A549 (cell line): ENCODE results near the gene MND1. TPM values are rescaled to one million over a fixed set of nuclear protein-coding genes. Genes with fewer than 3 reads are reported as not detected.

Experiments used
- ATAC-seq, 2 experiments: fragments of 200-7000 bp in 1 of 2; fragments of >200 bp in 1 of 2; cut with Nextera tagmentation in 1 of 2; cut with Tn5 transposase in 1 of 2; 3 replicates each; pipeline versions ENCODE4 v1.8.0 to v1.9.1; 2018 to 2020; ENCODE audit warnings: mild to moderate bottlenecking in 1 of 2, moderate library complexity in 1 of 2
- CTCF ChIA-PET: fragments of 300-600 bp; sonication (Branson Sonifier 250); formaldehyde crosslinking; extraction: SDS; loops from one replicate; lab custom pipeline; 2021; ENCODE audit warnings: antibody characterized with exemption, inconsistent platforms; lab: Yijun Ruan, JAX
- POLR2A ChIA-PET: fragments of 350-600 bp; formaldehyde crosslinking; extraction: SDS; loops from one replicate; lab custom pipeline; 2021; ENCODE audit warnings: antibody characterized with exemption, inconsistent platforms; lab: Yijun Ruan, JAX
- DNase-seq, 2 experiments: peaks; one replicate each; pipeline versions ENCODE4 v3.0.0 to v3.0.0-alpha.2; 2011 to 2016; ENCODE audit warnings: low read depth in 1 of 2, low spot score in 1 of 2
- FAIRE-seq: peaks from 2 replicates; lab custom pipeline; 2011; peaks lifted over from hg19 to GRCh38; lab: Jason Lieb, UNC
- H3K27ac ChIP-seq, 2 experiments: fragments of >200 bp; sonication (Bioruptor Twin); formaldehyde crosslinking; 3 replicates each; pipeline ENCODE4 v1.5.1; 2016 to 2017
- H3K4me1 ChIP-seq: fragments of >200 bp; sonication (Bioruptor Twin); formaldehyde crosslinking; 3 replicates; pipeline ENCODE4 v1.6.1; 2016
- H3K4me2 ChIP-seq: fragments of >200 bp; sonication (Bioruptor Twin); formaldehyde crosslinking; 3 replicates; pipeline ENCODE4 v1.6.1; 2016
- H3K4me3 ChIP-seq: fragments of >200 bp; sonication (Bioruptor Twin); formaldehyde crosslinking; 3 replicates; pipeline ENCODE4 v1.5.1; 2016
- H3K9me3 ChIP-seq: fragments of >200 bp; sonication (Bioruptor Twin); formaldehyde crosslinking; 3 replicates; pipeline ENCODE4 v1.6.1; 2016
- CBX8 ChIP-seq: fragments of 200-600 bp; sonication (generic); IDR thresholded peaks from 2 replicates; pipeline ENCODE4 v1.6.1; 2016
- CEBPB ChIP-seq, 2 experiments: fragments of >200 bp in 1 of 2; sonication (Bioruptor Twin) in 1 of 2; formaldehyde crosslinking in 1 of 2; IDR thresholded peaks; 2 replicates each; pipeline ENCODE4 v1.6.1; 2012 to 2016
- CHD2 ChIP-seq: fragments of 150-350 bp; IDR thresholded peaks from 2 replicates; pipeline ENCODE4 v1.6.1; 2014; ENCODE audit warnings: low read length; ENCODE audit not compliant: partially characterized antibody
- FOSL2 ChIP-seq, 2 experiments: fragments of 450-650 bp in 1 of 2; fragments of >200 bp in 1 of 2; sonication (Bioruptor Twin) in 1 of 2; formaldehyde crosslinking; IDR thresholded peaks; 2 replicates each; pipeline versions ENCODE4 v1.5.0 to v1.6.1; 2016 to 2020; ENCODE audit warnings: mild to moderate bottlenecking in 1 of 2, moderate library complexity in 1 of 2
- HOXB13 ChIP-seq: fragments of 250-450 bp; sonication (Bioruptor Pico); IDR thresholded peaks from 2 replicates; pipeline ENCODE4 v1.5.0; 2020; ENCODE audit warnings: low read depth, mild to moderate bottlenecking, moderate library complexity
- KDM1A ChIP-seq: fragments of 200-600 bp; sonication (generic); IDR thresholded peaks from 2 replicates; pipeline ENCODE4 v1.6.1; 2016; ENCODE audit warnings: low read depth, mild to moderate bottlenecking
- KDM5A ChIP-seq: fragments of 200-600 bp; sonication (generic); IDR thresholded peaks from 2 replicates; pipeline ENCODE4 v1.6.1; 2016; ENCODE audit warnings: antibody characterized with exemption, mild to moderate bottlenecking
- MAZ ChIP-seq: fragments of 150-350 bp; IDR thresholded peaks from 2 replicates; pipeline ENCODE4 v1.6.1; 2014; ENCODE audit warnings: antibody characterized with exemption, low read depth, low read length, borderline replicate concordance
- POLR2AphosphoS2 ChIP-seq: conservative IDR thresholded peaks from 2 replicates; pipeline ENCODE4 v1.6.1; 2012; ENCODE audit warnings: low read length, improper control_type of control experiment, inconsistent platforms
- REST ChIP-seq: fragments of 200-600 bp; sonication (generic); IDR thresholded peaks from 2 replicates; pipeline ENCODE4 v1.6.1; 2016; ENCODE audit warnings: antibody characterized with exemption, mild to moderate bottlenecking, moderate library complexity
- RNF2 ChIP-seq: fragments of 200-600 bp; sonication (generic); IDR thresholded peaks from 2 replicates; pipeline ENCODE4 v1.6.1; 2016; ENCODE audit warnings: low read depth, mild to moderate bottlenecking, antibody characterized with exemption, moderate library complexity, borderline replicate concordance
- ZNF302 ChIP-seq: fragments of 250-450 bp; sonication (Bioruptor Pico); IDR thresholded peaks from 2 replicates; pipeline ENCODE4 v1.9.0; 2021; ENCODE audit warnings: inconsistent platforms, mild to moderate bottlenecking, moderate library complexity
- ZSCAN20 ChIP-seq: fragments of 250-450 bp; sonication (Bioruptor Pico); IDR thresholded peaks from 2 replicates; pipeline ENCODE4 v1.8.0; 2022; ENCODE audit warnings: mild to moderate bottlenecking, moderate library complexity
- WGBS: methylation state at CpG from one replicate; pipeline ENCODE4 v1.1.6; 2017; ENCODE audit errors: missing lambda C conversion rate; 5-methylcytosine and 5-hydroxymethylcytosine counted together
- polyA plus RNA-seq, 4 experiments: library from polyadenylated mRNA; depleted of rRNA in 3 of 4; stranded (reverse); fragments of >200 nt; fragmentation: RNase III in 1 of 4; extraction: RNeasy Plus Mini Kit Qiagen cat#74134 plus additional on column Dnase treatment in 1 of 4; gene quantifications; 2 replicates in 3 of 4; 3 replicates in 1 of 4; pipeline ENCODE4 v1.2.3, GENCODE V29; 2011 to 2017
- TF ChIP-seq, protein P1 (sequence below): fragments of 250-450 bp; sonication (Bioruptor Pico); IDR thresholded peaks from 2 replicates; pipeline ENCODE4 v1.5.0; 2021; ENCODE audit warnings: mild to moderate bottlenecking, moderate library complexity, borderline replicate concordance
- TF ChIP-seq, protein P2 (sequence below): fragments of 150-350 bp; IDR thresholded peaks from 2 replicates; pipeline ENCODE4 v1.6.1; 2014; ENCODE audit warnings: low read depth, mild to moderate bottlenecking, low read length
- TF ChIP-seq, protein P3 (sequence below): IDR thresholded peaks from 2 replicates; pipeline ENCODE4 v1.6.1; 2012

The MND1 gene
- polyA plus RNA-seq, 2 of the 4 experiments (the other 2 are of a cell fraction): 16.3 to 16.6 TPM

GRCh38 chr4:153427363-153428071 lies 83.0 kb downstream of the MND1 start:
- POLR2A ChIA-PET: no interaction called here
- H3K4me2 ChIP-seq: no peak overlapping the region
- no peak overlapping the region for H3K4me3 ChIP-seq
- DNase-seq (no peak), FAIRE-seq (no peak), ATAC-seq (no peak)
- no peak overlapping the region for H3K27ac ChIP-seq
- no peaks in the 10 kb centered on the region for H3K9me3 ChIP-seq
- H3K4me1 ChIP-seq: no peaks in the 10 kb centered on the region
- 93% methylated on average over 4 of the region's 4 CpGs for WGBS
- TF ChIP-seq, protein P1, sequence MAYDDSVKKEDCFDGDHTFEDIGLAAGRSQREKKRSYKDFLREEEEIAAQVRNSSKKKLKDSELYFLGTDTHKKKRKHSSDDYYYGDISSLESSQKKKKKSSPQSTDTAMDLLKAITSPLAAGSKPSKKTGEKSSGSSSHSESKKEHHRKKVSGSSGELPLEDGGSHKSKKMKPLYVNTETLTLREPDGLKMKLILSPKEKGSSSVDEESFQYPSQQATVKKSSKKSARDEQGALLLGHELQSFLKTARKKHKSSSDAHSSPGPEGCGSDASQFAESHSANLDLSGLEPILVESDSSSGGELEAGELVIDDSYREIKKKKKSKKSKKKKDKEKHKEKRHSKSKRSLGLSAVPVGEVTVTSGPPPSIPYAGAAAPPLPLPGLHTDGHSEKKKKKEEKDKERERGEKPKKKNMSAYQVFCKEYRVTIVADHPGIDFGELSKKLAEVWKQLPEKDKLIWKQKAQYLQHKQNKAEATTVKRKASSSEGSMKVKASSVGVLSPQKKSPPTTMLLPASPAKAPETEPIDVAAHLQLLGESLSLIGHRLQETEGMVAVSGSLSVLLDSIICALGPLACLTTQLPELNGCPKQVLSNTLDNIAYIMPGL (CRISPR knock-in tag): no peak
- TF ChIP-seq ZSCAN20: no peak
- TF ChIP-seq, protein P2, sequence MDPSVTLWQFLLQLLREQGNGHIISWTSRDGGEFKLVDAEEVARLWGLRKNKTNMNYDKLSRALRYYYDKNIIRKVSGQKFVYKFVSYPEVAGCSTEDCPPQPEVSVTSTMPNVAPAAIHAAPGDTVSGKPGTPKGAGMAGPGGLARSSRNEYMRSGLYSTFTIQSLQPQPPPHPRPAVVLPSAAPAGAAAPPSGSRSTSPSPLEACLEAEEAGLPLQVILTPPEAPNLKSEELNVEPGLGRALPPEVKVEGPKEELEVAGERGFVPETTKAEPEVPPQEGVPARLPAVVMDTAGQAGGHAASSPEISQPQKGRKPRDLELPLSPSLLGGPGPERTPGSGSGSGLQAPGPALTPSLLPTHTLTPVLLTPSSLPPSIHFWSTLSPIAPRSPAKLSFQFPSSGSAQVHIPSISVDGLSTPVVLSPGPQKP: no peak
- TF ChIP-seq CEBPB (IDR thresholded peaks at IDR 0.05): no peak
- TF ChIP-seq REST: no peak
- no peak for TF ChIP-seq FOSL2 (IDR thresholded peaks at IDR 0.05)
- no peak for TF ChIP-seq FOSL2 (CRISPR knock-in tag; IDR thresholded peaks at IDR 0.05)
- TF ChIP-seq KDM5A: no peak
- no peak for TF ChIP-seq HOXB13 (CRISPR knock-in tag)
- TF ChIP-seq ZNF302 (CRISPR knock-in tag): no peak
- TF ChIP-seq CHD2: no peak
- TF ChIP-seq CBX8: no peak
- no peak for TF ChIP-seq MAZ
- TF ChIP-seq POLR2AphosphoS2: no peak
- CTCF ChIA-PET: no interaction called here

DNA sequence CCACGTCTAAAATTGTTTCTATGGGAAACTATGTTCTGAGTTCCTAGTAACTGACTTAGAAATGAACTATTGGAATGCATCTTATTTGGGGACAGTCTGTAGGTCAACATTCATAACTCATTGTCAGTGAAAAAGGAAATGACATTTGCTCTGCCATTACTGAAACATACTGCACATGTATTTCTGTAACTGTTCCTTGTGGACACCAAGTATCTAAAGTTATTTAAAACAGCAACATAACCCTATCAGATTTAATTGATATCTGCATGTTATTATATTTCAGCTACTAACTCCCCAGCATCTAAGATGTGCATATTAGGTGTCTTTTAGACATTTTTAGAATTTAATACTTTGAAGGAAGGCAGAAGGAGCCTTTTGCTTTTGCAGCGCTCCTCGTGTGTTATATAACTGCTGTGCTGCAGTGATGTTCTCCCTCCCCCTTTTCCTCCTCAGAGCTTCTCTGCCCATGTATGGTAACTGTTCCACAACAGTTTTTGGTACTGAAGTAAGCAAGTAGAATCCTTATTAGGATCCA lies 84.5 kb downstream of the MND1 start:
- Histone ChIP-seq H3K4me3 (no peak overlapping the region), H3K9me3 (no peaks in the 10 kb centered on the region), H3K27ac (no peak overlapping the region), H3K4me2 (no peak overlapping the region), H3K4me1 (no peaks in the 10 kb centered on the region)
- TF ChIP-seq, protein P3, sequence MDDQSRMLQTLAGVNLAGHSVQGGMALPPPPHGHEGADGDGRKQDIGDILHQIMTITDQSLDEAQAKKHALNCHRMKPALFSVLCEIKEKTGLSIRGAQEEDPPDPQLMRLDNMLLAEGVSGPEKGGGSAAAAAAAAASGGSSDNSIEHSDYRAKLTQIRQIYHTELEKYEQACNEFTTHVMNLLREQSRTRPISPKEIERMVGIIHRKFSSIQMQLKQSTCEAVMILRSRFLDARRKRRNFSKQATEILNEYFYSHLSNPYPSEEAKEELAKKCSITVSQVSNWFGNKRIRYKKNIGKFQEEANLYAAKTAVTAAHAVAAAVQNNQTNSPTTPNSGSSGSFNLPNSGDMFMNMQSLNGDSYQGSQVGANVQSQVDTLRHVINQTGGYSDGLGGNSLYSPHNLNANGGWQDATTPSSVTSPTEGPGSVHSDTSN: no peak
- TF ChIP-seq RNF2: no peak
- no peak for TF ChIP-seq KDM1A
- TF ChIP-seq FOSL2 (IDR thresholded peaks at IDR 0.05): no peak
- no peak for TF ChIP-seq FOSL2 (CRISPR knock-in tag; IDR thresholded peaks at IDR 0.05)
- TF ChIP-seq ZNF302 (CRISPR knock-in tag): no peak
- POLR2A ChIA-PET: no interaction called here
- whole genome bisulfite sequencing: 90% methylated on average over 3 of the region's 3 CpGs
- DNase-seq: no peak
- FAIRE-seq: no peak
- CTCF ChIA-PET: interaction anchor here (0.9 kb wide), 1 partner anchor 9 kb away, joined by 3 read pairs; no protein-coding TSS in a partner anchor
- ATAC-seq: no peak
